Jurkat, Clone E6-1 (cell line): Measurements from ENCODE around the gene GTPBP3.
"Not testable (repeated sequence)": the region's sequence is repeated elsewhere in the genome, so short reads cannot be mapped to it uniquely, and the experiment has no call there.

Source experiments
- DNase-seq: peaks from one replicate; pipeline ENCODE4 v3.0.0-alpha.2; 2011; ENCODE audit warnings: low read depth, low spot score
- H3K4me3 ChIP-seq: 2 replicates; pipeline ENCODE4 v1.5.1; 2011; ENCODE audit warnings: mild to moderate bottlenecking, low read length, control low read depth, moderate library complexity

Gene GTPBP3

GRCh38 chr19:17363852-17364605, 26.7 kb downstream of the GTPBP3 start:
- H3K4me3 ChIP-seq, DNase-seq: not testable (repeated sequence)

GRCh38 chr19:17365361-17365760, 28.0 kb downstream of the GTPBP3 start:
- H3K4me3 ChIP-seq, result no peak overlapping the region

GRCh38 chr19:17370026-17370587, 32.8 kb downstream of the GTPBP3 start:
- no peak for DNase-seq
- H3K4me3 ChIP-seq, result no peak overlapping the region

More at GRCh38 chr19:17365361-17365760, 28.0 kb downstream of the GTPBP3 start:
- no peak for DNase-seq

- no peak within 1 kb of the TSS for H3K4me3 ChIP-seq
- no peak for DNase-seq
Observed at GRCh38 chr19:17376935-17377600, 39.7 kb downstream of the GTPBP3 start, which contains the start of gene PLVAP. PLVAP (minus strand) TSS chr19:17377342; CDS start chr19:17377288, 54 bp downstream.

- DNase-seq, result no peak
- no peak overlapping the region for H3K4me3 ChIP-seq
Observed at GRCh38 chr19:17378271-17378670, 40.9 kb downstream of the GTPBP3 start.

- no peak for DNase-seq
- H3K4me3 ChIP-seq, result no peak overlapping the region
Observed at GRCh38 chr19:17379221-17379631, 41.9 kb downstream of the GTPBP3 start.

GRCh38 chr19:17380426-17381138, 43.2 kb downstream of the GTPBP3 start:
- no peak overlapping the region for H3K4me3 ChIP-seq
- DNase-seq, result no peak

GRCh38 chr19:17385878-17386611, 48.7 kb downstream of the GTPBP3 start:
- DNase-seq, result peak; percentile 35
- no peak overlapping the region for H3K4me3 ChIP-seq

GRCh38 chr19:17389288-17389687, 51.9 kb downstream of the GTPBP3 start:
- H3K4me3 ChIP-seq, result no peak overlapping the region
- DNase-seq, result no peak

- no peak for DNase-seq
- H3K4me3 ChIP-seq, result peak overlapping the region; percentile 70
Observed at GRCh38 chr19:17389957-17390664, 52.8 kb downstream of the GTPBP3 start.

GRCh38 chr19:17390665-17391370, 53.5 kb downstream of the GTPBP3 start:
- H3K4me3 ChIP-seq, result peak overlapping the region; percentile 70
- peak; percentile 88 for DNase-seq

GRCh38 chr19:17391371-17392151, 54.2 kb downstream of the GTPBP3 start:
- DNase-seq, result no peak
- H3K4me3 ChIP-seq, result peak overlapping the region; percentile 41
